HepG2 (cell line): Measurements from ENCODE around the gene TMEM250. TPM values are rescaled to one million over a fixed set of nuclear protein-coding genes. Genes with fewer than 3 reads are reported as not detected.

Source experiments
- ATAC-seq: fragments of 200-7000 bp; cut with Tn5 transposase; 3 replicates; pipeline ENCODE4 v1.9.1; 2020; ENCODE audit warnings: mild to moderate bottlenecking, moderate library complexity
- BruUV-seq: library from RNA; stranded (reverse); fragments of 400-500 nt; replicated peaks from 2 replicates; lab custom pipeline; 2021; lab: Mats Ljungman, UMichigan
- CTCF ChIA-PET: fragments of 300-600 bp; formaldehyde crosslinking; extraction: SDS; loops from one replicate; lab custom pipeline; 2021; ENCODE audit warnings: low total read pairs, inconsistent platforms, low intra/inter-chr PET ratio; lab: Yijun Ruan, JAX
- POLR2A ChIA-PET: fragments of 350-600 bp; sonication (Branson Sonifier 250); formaldehyde crosslinking; loops from one replicate; lab custom pipeline; 2020; ENCODE audit warnings: antibody characterized with exemption, inconsistent platforms; lab: Yijun Ruan, JAX
- DNase-seq: peaks from one replicate; pipeline ENCODE4 v3.0.0-alpha.2; 2015; ENCODE audit warnings: low spot score
- FAIRE-seq: peaks from 3 replicates; lab custom pipeline; 2011; peaks lifted over from hg19 to GRCh38; lab: Jason Lieb, UNC
- H2AFZ ChIP-seq: one replicate; pipeline ENCODE4 v1.6.1; 2011; ENCODE audit warnings: low read length, inconsistent platforms
- H3K27ac ChIP-seq: fragments of 300-600 bp; 3 replicates; pipeline ENCODE4 v1.8.0; 2011; ENCODE audit warnings: mixed run types, mild to moderate bottlenecking, mixed read lengths, low read length, inconsistent platforms; ENCODE audit not compliant: insufficient read depth; ENCODE audit errors: extremely low read length
- H3K27me3 ChIP-seq, 2 experiments: fragments of 200-600 bp in 1 of 2; 2 replicates in 1 of 2; 3 replicates in 1 of 2; pipeline versions ENCODE4 v1.6.0 to v1.8.0; 2011; ENCODE audit warnings: low read length in 2 of 2, mild to moderate bottlenecking in 2 of 2, moderate library complexity in 2 of 2, inconsistent platforms in 1 of 2; ENCODE audit not compliant: insufficient read depth in 2 of 2, control insufficient read depth in 1 of 2
- H3K36me3 ChIP-seq, 2 experiments: fragments of 200-600 bp in 1 of 2; replicated peaks in 1 of 2; 2 replicates in 1 of 2; 3 replicates in 1 of 2; pipeline versions ENCODE4 v1.5.1 to v1.8.0; 2011; ENCODE audit warnings: low read length in 2 of 2, inconsistent platforms in 1 of 2; ENCODE audit not compliant: insufficient read depth in 2 of 2, control insufficient read depth in 1 of 2
- H3K4me1 ChIP-seq: 2 replicates; pipeline ENCODE4 v1.5.1; 2012; ENCODE audit warnings: low read length, inconsistent platforms; ENCODE audit not compliant: insufficient read depth
- H3K4me2 ChIP-seq: 2 replicates; pipeline ENCODE4 v1.6.0; 2011; ENCODE audit warnings: low read depth, low read length, inconsistent platforms
- H3K4me3 ChIP-seq, 3 experiments: fragments of 200-600 bp in 1 of 3; sonication (generic), shearing (Covaris generic) in 1 of 3; replicated peaks in 1 of 3; 2 replicates each; pipeline ENCODE4 v1.5.1; 2011 to 2016; ENCODE audit warnings: low read length in 3 of 3, inconsistent platforms in 2 of 3, low read depth in 2 of 3, mild to moderate bottlenecking in 2 of 3, control low read depth in 1 of 3, mixed read lengths in 1 of 3; ENCODE audit not compliant: insufficient read depth in 1 of 3
- H3K79me2 ChIP-seq: one replicate; pipeline ENCODE4 v1.6.1; 2011; ENCODE audit warnings: low read length, inconsistent platforms; ENCODE audit not compliant: insufficient read depth
- H3K9ac ChIP-seq: 2 replicates; pipeline ENCODE4 v1.6.0; 2011; ENCODE audit warnings: mild to moderate bottlenecking, low read depth, low read length, inconsistent platforms; ENCODE audit not compliant: insufficient read depth
- H3K9me3 ChIP-seq: 2 replicates; pipeline ENCODE4 v1.5.1; 2012; ENCODE audit warnings: mild to moderate bottlenecking, low read length
- H4K20me1 ChIP-seq: 2 replicates; pipeline ENCODE4 v1.6.0; 2011; ENCODE audit warnings: inconsistent platforms, mild to moderate bottlenecking, low read length, moderate library complexity; ENCODE audit not compliant: insufficient read depth
- AHDC1 ChIP-seq: sonication (generic); formaldehyde crosslinking; IDR thresholded peaks from 2 replicates; pipeline ENCODE4 v1.5.1; 2020; ENCODE audit warnings: mild to moderate bottlenecking, missing genetic modification reagents, borderline replicate concordance
- FOXK2 ChIP-seq: fragments of 450-650 bp; IDR thresholded peaks from 2 replicates; pipeline ENCODE4 v1.6.1; 2016
- GATAD2A ChIP-seq: IDR thresholded peaks from 2 replicates; pipeline ENCODE4 v1.6.1; 2016
- IKZF1 ChIP-seq: fragments of 450-650 bp; IDR thresholded peaks from 2 replicates; pipeline ENCODE4 v1.7.1; 2016
- MTA1 ChIP-seq: sonication (generic); formaldehyde crosslinking; IDR thresholded peaks from 2 replicates; pipeline ENCODE4 v1.4.0; 2020; ENCODE audit warnings: missing genetic modification reagents, mild to moderate bottlenecking, borderline replicate concordance
- MTA3 ChIP-seq: sonication (generic); formaldehyde crosslinking; IDR thresholded peaks from 2 replicates; pipeline ENCODE4 v1.4.0; 2020; ENCODE audit warnings: missing genetic modification reagents
- SRF ChIP-seq: IDR thresholded peaks from 2 replicates; pipeline ENCODE4 v1.6.1; 2011; ENCODE audit warnings: mild to moderate bottlenecking, low read depth, low read length, moderate library complexity
- TBL1XR1 ChIP-seq: fragments of 150-350 bp; IDR thresholded peaks from 2 replicates; pipeline ENCODE4 v1.6.1; 2014; ENCODE audit warnings: borderline replicate concordance, low read length; ENCODE audit not compliant: partially characterized antibody
- YEATS2 ChIP-seq: sonication (generic); formaldehyde crosslinking; IDR thresholded peaks from 2 replicates; pipeline ENCODE4 v1.4.0; 2020; ENCODE audit warnings: missing genetic modification reagents, borderline replicate concordance
- YEATS4 ChIP-seq: sonication (generic); formaldehyde crosslinking; IDR thresholded peaks from 2 replicates; pipeline ENCODE4 v1.4.0; 2020; ENCODE audit warnings: missing genetic modification reagents, borderline replicate concordance
- ZC3H13 ChIP-seq: sonication (generic); formaldehyde crosslinking; IDR thresholded peaks from 2 replicates; pipeline ENCODE4 v1.8.1; 2023; ENCODE audit warnings: mild to moderate bottlenecking, missing genetic modification reagents, moderate library complexity
- ZNF556 ChIP-seq: sonication (generic); formaldehyde crosslinking; IDR thresholded peaks from 2 replicates; pipeline ENCODE4 v1.4.0; 2020; ENCODE audit warnings: mild to moderate bottlenecking, missing genetic modification reagents, borderline replicate concordance
- ZNF746 ChIP-seq: sonication (generic); formaldehyde crosslinking; IDR thresholded peaks from 2 replicates; pipeline ENCODE4 v1.8.0; 2022; ENCODE audit warnings: mild to moderate bottlenecking, missing genetic modification reagents
- ZNF772 ChIP-seq: sonication (generic); formaldehyde crosslinking; IDR thresholded peaks from 2 replicates; pipeline ENCODE4 v1.5.0; 2020; ENCODE audit warnings: mild to moderate bottlenecking, missing genetic modification reagents
- WGBS: methylation state at CpG from one replicate; pipeline ENCODE4 v1.1.6; 2017; ENCODE audit warnings: low lambda C conversion rate; 5-methylcytosine and 5-hydroxymethylcytosine counted together
- in situ Hi-C: cut with HindIII; loops from 2 replicates; pipeline ENCODE4 v1.10.0; 2017; ENCODE audit warnings: low pct_unique_long_range_greater_than_20kb; ENCODE audit not compliant: extremely low pct_ligation_motif_present
- intact Hi-C: fragments of 100-400 bp; cut with micrococcal nuclease; formaldehyde crosslinking; loops from one replicate; pipeline ENCODE4 v1.10.0; 2022; ENCODE audit not compliant: unreplicated experiment
- polyA plus RNA-seq, 8 experiments: library from polyadenylated mRNA; depleted of rRNA in 3 of 8; stranded (reverse) in 7 of 8; unstranded in 1 of 8; fragments of >200 nt; fragmentation: Illumina TruSeq in 4 of 8; extraction: Trizol in 4 of 8; gene quantifications; 2 replicates each; pipeline versions ENCODE4 v1.2.1 to v1.2.3, GENCODE V29; 2011 to 2016; ENCODE audit warnings: low read depth in 4 of 8, missing spikeins in 1 of 8, mixed read lengths in 1 of 8; ENCODE audit not compliant: insufficient read depth in 1 of 8
- total RNA-seq, 5 experiments: library from RNA; depleted of rRNA; stranded (reverse); fragments of >200 nt; fragmentation: Illumina TruSeq; extraction: Trizol; gene quantifications; 2 replicates each; pipeline ENCODE4 v1.2.3, GENCODE V29; 2016; ENCODE audit warnings: low read depth in 1 of 5
- TF ChIP-seq, protein P1 (sequence below): sonication (generic); formaldehyde crosslinking; IDR thresholded peaks from 2 replicates; pipeline ENCODE4 v1.5.0; 2020; ENCODE audit warnings: mild to moderate bottlenecking, missing genetic modification reagents

Gene TMEM250
- total and polyA plus RNA-seq, 2 of the 13 experiments (the other 11 are each of a cell fraction or from before 2014, with no cell fraction given): 5.5 to 13.9 TPM

DNA sequence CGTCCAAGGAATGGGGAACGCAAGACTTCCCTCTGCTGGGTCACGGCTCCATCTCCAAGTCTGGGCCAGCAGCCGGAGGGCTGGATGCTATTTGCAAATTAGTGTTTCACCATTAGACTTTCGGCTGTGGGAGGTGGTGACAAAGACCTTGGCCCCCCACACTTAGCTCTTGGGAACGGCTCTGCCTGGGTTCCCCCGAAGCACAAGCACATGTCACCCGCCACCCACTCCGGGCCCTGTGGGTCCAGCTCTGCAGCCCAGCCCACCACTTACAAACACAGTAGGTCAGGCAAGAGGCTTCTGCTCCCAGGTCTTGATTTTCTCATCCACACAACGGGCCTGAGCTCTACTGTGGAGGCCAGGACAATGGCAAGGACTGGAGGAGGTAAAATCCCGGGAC is 25.8 kb upstream of the TMEM250 start:
- POLR2A ChIA-PET: no interaction called here

More for the DNA sequence above, 25.8 kb upstream of the TMEM250 start:
- H3K9me3 ChIP-seq: no peaks in the 10 kb centered on the region
- no peaks in the 10 kb centered on the region for H3K36me3 ChIP-seq
- no peak for DNase-seq
- H3K79me2 ChIP-seq: no peaks in the 10 kb centered on the region
- no peak overlapping the region for H3K4me2 ChIP-seq
- BruUV-seq: no TSS peak
- intact Hi-C loops: no loop called here
- no peak for FAIRE-seq
- H2AFZ ChIP-seq: no peak overlapping the region
- TF ChIP-seq ZNF556 (CRISPR knock-in tag) (no peak), TBL1XR1 (no peak), SRF (no peak), YEATS4 (CRISPR knock-in tag) (no peak), ZC3H13 (CRISPR knock-in tag) (no peak), ZNF746 (no peak), ZNF772 (no peak), GATAD2A (no peak), MTA1 (CRISPR knock-in tag) (no peak), FOXK2 (no peak), YEATS2 (CRISPR knock-in tag) (no peak), IKZF1 (no peak), MTA3 (no peak), AHDC1 (no peak)
- TF ChIP-seq, protein P1, sequence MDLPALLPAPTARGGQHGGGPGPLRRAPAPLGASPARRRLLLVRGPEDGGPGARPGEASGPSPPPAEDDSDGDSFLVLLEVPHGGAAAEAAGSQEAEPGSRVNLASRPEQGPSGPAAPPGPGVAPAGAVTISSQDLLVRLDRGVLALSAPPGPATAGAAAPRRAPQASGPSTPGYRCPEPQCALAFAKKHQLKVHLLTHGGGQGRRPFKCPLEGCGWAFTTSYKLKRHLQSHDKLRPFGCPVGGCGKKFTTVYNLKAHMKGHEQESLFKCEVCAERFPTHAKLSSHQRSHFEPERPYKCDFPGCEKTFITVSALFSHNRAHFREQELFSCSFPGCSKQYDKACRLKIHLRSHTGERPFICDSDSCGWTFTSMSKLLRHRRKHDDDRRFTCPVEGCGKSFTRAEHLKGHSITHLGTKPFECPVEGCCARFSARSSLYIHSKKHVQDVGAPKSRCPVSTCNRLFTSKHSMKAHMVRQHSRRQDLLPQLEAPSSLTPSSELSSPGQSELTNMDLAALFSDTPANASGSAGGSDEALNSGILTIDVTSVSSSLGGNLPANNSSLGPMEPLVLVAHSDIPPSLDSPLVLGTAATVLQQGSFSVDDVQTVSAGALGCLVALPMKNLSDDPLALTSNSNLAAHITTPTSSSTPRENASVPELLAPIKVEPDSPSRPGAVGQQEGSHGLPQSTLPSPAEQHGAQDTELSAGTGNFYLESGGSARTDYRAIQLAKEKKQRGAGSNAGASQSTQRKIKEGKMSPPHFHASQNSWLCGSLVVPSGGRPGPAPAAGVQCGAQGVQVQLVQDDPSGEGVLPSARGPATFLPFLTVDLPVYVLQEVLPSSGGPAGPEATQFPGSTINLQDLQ (CRISPR knock-in tag): no peak
- CTCF ChIA-PET: interaction anchor here (1.8 kb wide), 1 partner anchor 82 kb away, joined by 7 read pairs; no protein-coding TSS in a partner anchor
- H3K4me3 ChIP-seq: no peak overlapping the region
- 17% methylated on average over 1 of the region's 11 CpGs for WGBS
- in situ Hi-C loops: no loop called here
- H4K20me1 ChIP-seq: no peaks in the 10 kb centered on the region
- no peak overlapping the region for H3K9ac ChIP-seq
- H3K27ac ChIP-seq: no peak overlapping the region
- peaks cover 5 to 61% of the 10 kb centered on the region in 2 experiments for H3K27me3 ChIP-seq
- no peak for ATAC-seq
- H3K4me1 ChIP-seq: peaks cover 15% of the 10 kb centered on the region
